WTC11 (cell line): ENCODE measurements around the gene COL17A1. TPM values are rescaled to one million over a fixed set of nuclear protein-coding genes. Genes with fewer than 3 reads are reported as not detected.

Experiments used
- ATAC-seq: fragments of 200-7000 bp; cut with Tn5 transposase; 2 replicates; pipeline ENCODE4 v1.10.0; 2021; ENCODE audit warnings: mild to moderate bottlenecking, moderate library complexity
- CTCF ChIA-PET: fragments of 300-600 bp; sonication (Branson Sonifier 250); formaldehyde crosslinking; loops from one replicate; lab custom pipeline; 2021; ENCODE audit warnings: antibody characterized with exemption; lab: Charles Lee
- POLR2A ChIA-PET: fragments of 350-600 bp; sonication (Branson Sonifier 250); formaldehyde crosslinking; loops from one replicate; lab custom pipeline; 2021; ENCODE audit warnings: antibody characterized with exemption; lab: Charles Lee
- DNase-seq: peaks from one replicate; pipeline ENCODE4 v3.0.0; 2021; ENCODE audit warnings: low spot score
- H3K27ac Mint-ChIP-seq: 2 replicates; pipeline ENCODE4 v1.8.0; 2021; ENCODE audit warnings: mixed read lengths
- H3K27me3 Mint-ChIP-seq: 2 replicates; pipeline ENCODE4 v1.8.0; 2021; ENCODE audit warnings: low read depth, mild to moderate bottlenecking, moderate library complexity, mixed read lengths
- H3K36me3 Mint-ChIP-seq: 2 replicates; pipeline ENCODE4 v1.8.0; 2021; ENCODE audit warnings: mixed read lengths
- H3K4me1 Mint-ChIP-seq: 2 replicates; pipeline ENCODE4 v1.8.0; 2022; ENCODE audit warnings: mixed read lengths
- H3K4me3 Mint-ChIP-seq: 2 replicates; pipeline ENCODE4 v1.8.0; 2021; ENCODE audit warnings: mild to moderate bottlenecking, moderate library complexity, mixed read lengths
- H3K9me3 Mint-ChIP-seq: 2 replicates; pipeline ENCODE4 v1.8.0; 2021; ENCODE audit warnings: mixed read lengths
- ATF2 ChIP-seq: sonication (generic); formaldehyde crosslinking; IDR thresholded peaks from 2 replicates; pipeline ENCODE4 v1.8.1; 2022; ENCODE audit warnings: low read depth, missing genetic modification reagents, borderline replicate concordance
- CDX4 ChIP-seq: fragments of 250-450 bp; sonication (Bioruptor Pico); IDR thresholded peaks from 2 replicates; pipeline ENCODE4 v1.9.0; 2021; ENCODE audit warnings: moderate library complexity, mild to moderate bottlenecking, inconsistent platforms, borderline replicate concordance
- CTCF ChIP-seq: fragments of 200-600 bp; IDR thresholded peaks from 2 replicates; pipeline ENCODE4 v1.8.0; 2022; ENCODE audit warnings: antibody characterized with exemption
- ELF4 ChIP-seq: sonication (generic); formaldehyde crosslinking; IDR thresholded peaks from 2 replicates; pipeline ENCODE4 v1.8.1; 2022; ENCODE audit warnings: low read depth, mild to moderate bottlenecking, moderate library complexity, missing genetic modification reagents
- GTF2I ChIP-seq: fragments of 250-450 bp; sonication (Bioruptor Pico); conservative IDR thresholded peaks from 2 replicates; pipeline ENCODE4 v1.4.0; 2021; ENCODE audit warnings: mild to moderate bottlenecking
- MAX ChIP-seq: sonication (generic); formaldehyde crosslinking; IDR thresholded peaks from 2 replicates; pipeline ENCODE4 v1.8.0; 2022; ENCODE audit warnings: mild to moderate bottlenecking, missing genetic modification reagents
- MXD4 ChIP-seq: fragments of 250-450 bp; sonication (Bioruptor Pico); IDR thresholded peaks from 2 replicates; pipeline ENCODE4 v1.8.0; 2021; ENCODE audit warnings: mild to moderate bottlenecking, moderate library complexity, borderline replicate concordance
- NR1H2 ChIP-seq: sonication (generic); formaldehyde crosslinking; IDR thresholded peaks from 2 replicates; pipeline ENCODE4 v1.9.0; 2021; ENCODE audit warnings: mild to moderate bottlenecking, moderate library complexity, missing genetic modification reagents
- NR2C2 ChIP-seq: sonication (generic); formaldehyde crosslinking; IDR thresholded peaks from 2 replicates; pipeline ENCODE4 v1.8.0; 2022; ENCODE audit warnings: mild to moderate bottlenecking, missing genetic modification reagents
- PRRX2 ChIP-seq: fragments of 250-450 bp; sonication (Bioruptor Pico); IDR thresholded peaks from 2 replicates; pipeline ENCODE4 v1.8.0; 2021; ENCODE audit warnings: mild to moderate bottlenecking
- SOX15 ChIP-seq: fragments of 250-450 bp; sonication (Bioruptor Pico); IDR thresholded peaks from 2 replicates; pipeline ENCODE4 v1.9.0; 2021; ENCODE audit warnings: mild to moderate bottlenecking
- ZBTB21 ChIP-seq: sonication (generic); formaldehyde crosslinking; IDR thresholded peaks from 2 replicates; pipeline ENCODE4 v1.8.1; 2023; ENCODE audit warnings: mild to moderate bottlenecking, missing genetic modification reagents, borderline replicate concordance
- ZMAT4 ChIP-seq: fragments of 250-450 bp; sonication (Bioruptor Pico); IDR thresholded peaks from 2 replicates; pipeline ENCODE4 v1.9.0; 2021; ENCODE audit warnings: mild to moderate bottlenecking
- ZNF671 ChIP-seq: fragments of 250-450 bp; sonication (Bioruptor Pico); IDR thresholded peaks from 2 replicates; pipeline ENCODE4 v1.8.0; 2021; ENCODE audit warnings: mild to moderate bottlenecking
- total RNA-seq: library from RNA; stranded (reverse); gene quantifications from 3 replicates; pipeline ENCODE4 v1.2.3, GENCODE V29; 2021
- TF ChIP-seq, protein P1 (sequence below): sonication (generic); formaldehyde crosslinking; IDR thresholded peaks from 2 replicates; pipeline ENCODE4 v1.8.0; 2022; ENCODE audit warnings: mild to moderate bottlenecking, missing genetic modification reagents
- TF ChIP-seq, protein P2 (sequence below): sonication (generic); formaldehyde crosslinking; IDR thresholded peaks from 2 replicates; pipeline ENCODE4 v1.8.0; 2022; ENCODE audit warnings: mild to moderate bottlenecking, missing genetic modification reagents
- TF ChIP-seq, protein P3 (sequence below): sonication (generic); formaldehyde crosslinking; IDR thresholded peaks from 2 replicates; pipeline ENCODE4 v1.8.1; 2023; ENCODE audit warnings: mild to moderate bottlenecking, missing genetic modification reagents, borderline replicate concordance
- TF ChIP-seq, protein P4 (sequence below): sonication (generic); formaldehyde crosslinking; IDR thresholded peaks from 2 replicates; pipeline ENCODE4 v1.8.0; 2023; ENCODE audit warnings: missing genetic modification reagents
- TF ChIP-seq, protein P5 (sequence below): fragments of 250-450 bp; sonication (Bioruptor Pico); IDR thresholded peaks from 2 replicates; pipeline ENCODE4 v1.9.0; 2021; ENCODE audit warnings: mild to moderate bottlenecking
- TF ChIP-seq, protein P6 (sequence below): fragments of 250-450 bp; sonication (Bioruptor Pico); conservative IDR thresholded peaks from 2 replicates; pipeline ENCODE4 v1.9.0; 2021; ENCODE audit warnings: mild to moderate bottlenecking

The COL17A1 gene
- total RNA-seq, 1 experiment from 2014 or later, result 1.5 TPM

DNA sequence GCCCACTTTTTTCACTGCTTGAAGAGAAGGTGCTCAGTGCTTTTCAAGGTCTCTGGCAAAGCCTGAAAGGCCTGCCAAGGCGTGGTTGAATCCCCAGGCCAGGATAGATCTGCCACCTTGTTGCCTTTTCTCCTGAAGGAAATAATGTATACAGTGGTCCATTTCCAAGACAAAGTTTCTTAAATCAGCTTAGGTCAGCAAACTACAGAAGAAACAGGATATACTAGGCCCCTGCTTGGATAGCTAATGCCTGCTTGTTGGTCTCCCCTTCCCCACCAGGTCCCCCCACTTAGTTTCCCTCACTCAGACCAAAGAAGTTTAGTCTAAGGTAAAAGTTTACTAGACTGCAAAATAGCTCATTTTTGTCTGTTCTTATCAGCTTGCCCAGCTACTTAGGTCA lies 19.9 kb downstream of the COL17A1 start (continued):
- TF ChIP-seq SOX15, result no peak
- TF ChIP-seq, protein P1, sequence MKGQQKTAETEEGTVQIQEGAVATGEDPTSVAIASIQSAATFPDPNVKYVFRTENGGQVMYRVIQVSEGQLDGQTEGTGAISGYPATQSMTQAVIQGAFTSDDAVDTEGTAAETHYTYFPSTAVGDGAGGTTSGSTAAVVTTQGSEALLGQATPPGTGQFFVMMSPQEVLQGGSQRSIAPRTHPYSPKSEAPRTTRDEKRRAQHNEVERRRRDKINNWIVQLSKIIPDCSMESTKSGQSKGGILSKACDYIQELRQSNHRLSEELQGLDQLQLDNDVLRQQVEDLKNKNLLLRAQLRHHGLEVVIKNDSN, result no peak
- TF ChIP-seq, protein P2, sequence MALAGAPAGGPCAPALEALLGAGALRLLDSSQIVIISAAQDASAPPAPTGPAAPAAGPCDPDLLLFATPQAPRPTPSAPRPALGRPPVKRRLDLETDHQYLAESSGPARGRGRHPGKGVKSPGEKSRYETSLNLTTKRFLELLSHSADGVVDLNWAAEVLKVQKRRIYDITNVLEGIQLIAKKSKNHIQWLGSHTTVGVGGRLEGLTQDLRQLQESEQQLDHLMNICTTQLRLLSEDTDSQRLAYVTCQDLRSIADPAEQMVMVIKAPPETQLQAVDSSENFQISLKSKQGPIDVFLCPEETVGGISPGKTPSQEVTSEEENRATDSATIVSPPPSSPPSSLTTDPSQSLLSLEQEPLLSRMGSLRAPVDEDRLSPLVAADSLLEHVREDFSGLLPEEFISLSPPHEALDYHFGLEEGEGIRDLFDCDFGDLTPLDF (CRISPR knock-in tag), result no peak
- TF ChIP-seq ELF4 (CRISPR knock-in tag), result no peak
- no peak for TF ChIP-seq NR2C2 (CRISPR knock-in tag)
- TF ChIP-seq PRRX2 (CRISPR knock-in tag), result no peak
- TF ChIP-seq ATF2 (CRISPR knock-in tag), result no peak
- no peak for TF ChIP-seq GTF2I
- TF ChIP-seq NR1H2 (CRISPR knock-in tag), result no peak

DNA sequence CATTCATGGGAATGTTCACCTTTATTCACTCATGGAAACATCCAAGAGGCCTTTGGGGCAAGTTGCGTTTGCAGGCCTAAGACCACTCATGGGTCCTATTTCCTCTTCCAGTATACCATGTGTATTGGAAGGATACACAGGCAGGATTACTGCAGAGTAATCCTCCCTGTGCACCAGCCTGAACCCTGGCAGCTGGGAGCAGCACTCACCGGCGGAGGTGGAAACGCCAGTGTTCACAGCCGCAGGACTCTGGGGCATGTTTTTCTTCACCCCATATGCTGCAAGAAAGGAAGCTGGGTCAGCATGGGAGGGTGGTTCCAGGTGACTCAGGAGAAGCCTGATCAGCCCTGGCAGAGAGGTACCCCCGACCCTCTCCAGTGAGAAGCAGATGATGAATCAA lies 24.5 kb downstream of the COL17A1 start:
- Mint-ChIP-seq H3K36me3 (no peaks in the 10 kb centered on the region), H3K9me3 (peaks cover 7% of the 10 kb centered on the region)
- TF ChIP-seq CDX4 (CRISPR knock-in tag) (no peak), CTCF (no peak), MAX (CRISPR knock-in tag) (no peak), ZMAT4 (CRISPR knock-in tag) (no peak), ZBTB21 (CRISPR knock-in tag) (no peak), ZNF671 (CRISPR knock-in tag) (no peak), MXD4 (CRISPR knock-in tag) (no peak)
- TF ChIP-seq, protein P3, sequence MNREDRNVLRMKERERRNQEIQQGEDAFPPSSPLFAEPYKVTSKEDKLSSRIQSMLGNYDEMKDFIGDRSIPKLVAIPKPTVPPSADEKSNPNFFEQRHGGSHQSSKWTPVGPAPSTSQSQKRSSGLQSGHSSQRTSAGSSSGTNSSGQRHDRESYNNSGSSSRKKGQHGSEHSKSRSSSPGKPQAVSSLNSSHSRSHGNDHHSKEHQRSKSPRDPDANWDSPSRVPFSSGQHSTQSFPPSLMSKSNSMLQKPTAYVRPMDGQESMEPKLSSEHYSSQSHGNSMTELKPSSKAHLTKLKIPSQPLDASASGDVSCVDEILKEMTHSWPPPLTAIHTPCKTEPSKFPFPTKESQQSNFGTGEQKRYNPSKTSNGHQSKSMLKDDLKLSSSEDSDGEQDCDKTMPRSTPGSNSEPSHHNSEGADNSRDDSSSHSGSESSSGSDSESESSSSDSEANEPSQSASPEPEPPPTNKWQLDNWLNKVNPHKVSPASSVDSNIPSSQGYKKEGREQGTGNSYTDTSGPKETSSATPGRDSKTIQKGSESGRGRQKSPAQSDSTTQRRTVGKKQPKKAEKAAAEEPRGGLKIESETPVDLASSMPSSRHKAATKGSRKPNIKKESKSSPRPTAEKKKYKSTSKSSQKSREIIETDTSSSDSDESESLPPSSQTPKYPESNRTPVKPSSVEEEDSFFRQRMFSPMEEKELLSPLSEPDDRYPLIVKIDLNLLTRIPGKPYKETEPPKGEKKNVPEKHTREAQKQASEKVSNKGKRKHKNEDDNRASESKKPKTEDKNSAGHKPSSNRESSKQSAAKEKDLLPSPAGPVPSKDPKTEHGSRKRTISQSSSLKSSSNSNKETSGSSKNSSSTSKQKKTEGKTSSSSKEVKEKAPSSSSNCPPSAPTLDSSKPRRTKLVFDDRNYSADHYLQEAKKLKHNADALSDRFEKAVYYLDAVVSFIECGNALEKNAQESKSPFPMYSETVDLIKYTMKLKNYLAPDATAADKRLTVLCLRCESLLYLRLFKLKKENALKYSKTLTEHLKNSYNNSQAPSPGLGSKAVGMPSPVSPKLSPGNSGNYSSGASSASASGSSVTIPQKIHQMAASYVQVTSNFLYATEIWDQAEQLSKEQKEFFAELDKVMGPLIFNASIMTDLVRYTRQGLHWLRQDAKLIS (CRISPR knock-in tag), result no peak
- TF ChIP-seq, protein P4, sequence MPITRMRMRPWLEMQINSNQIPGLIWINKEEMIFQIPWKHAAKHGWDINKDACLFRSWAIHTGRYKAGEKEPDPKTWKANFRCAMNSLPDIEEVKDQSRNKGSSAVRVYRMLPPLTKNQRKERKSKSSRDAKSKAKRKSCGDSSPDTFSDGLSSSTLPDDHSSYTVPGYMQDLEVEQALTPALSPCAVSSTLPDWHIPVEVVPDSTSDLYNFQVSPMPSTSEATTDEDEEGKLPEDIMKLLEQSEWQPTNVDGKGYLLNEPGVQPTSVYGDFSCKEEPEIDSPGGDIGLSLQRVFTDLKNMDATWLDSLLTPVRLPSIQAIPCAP (CRISPR knock-in tag), result no peak
- TF ChIP-seq, protein P5, sequence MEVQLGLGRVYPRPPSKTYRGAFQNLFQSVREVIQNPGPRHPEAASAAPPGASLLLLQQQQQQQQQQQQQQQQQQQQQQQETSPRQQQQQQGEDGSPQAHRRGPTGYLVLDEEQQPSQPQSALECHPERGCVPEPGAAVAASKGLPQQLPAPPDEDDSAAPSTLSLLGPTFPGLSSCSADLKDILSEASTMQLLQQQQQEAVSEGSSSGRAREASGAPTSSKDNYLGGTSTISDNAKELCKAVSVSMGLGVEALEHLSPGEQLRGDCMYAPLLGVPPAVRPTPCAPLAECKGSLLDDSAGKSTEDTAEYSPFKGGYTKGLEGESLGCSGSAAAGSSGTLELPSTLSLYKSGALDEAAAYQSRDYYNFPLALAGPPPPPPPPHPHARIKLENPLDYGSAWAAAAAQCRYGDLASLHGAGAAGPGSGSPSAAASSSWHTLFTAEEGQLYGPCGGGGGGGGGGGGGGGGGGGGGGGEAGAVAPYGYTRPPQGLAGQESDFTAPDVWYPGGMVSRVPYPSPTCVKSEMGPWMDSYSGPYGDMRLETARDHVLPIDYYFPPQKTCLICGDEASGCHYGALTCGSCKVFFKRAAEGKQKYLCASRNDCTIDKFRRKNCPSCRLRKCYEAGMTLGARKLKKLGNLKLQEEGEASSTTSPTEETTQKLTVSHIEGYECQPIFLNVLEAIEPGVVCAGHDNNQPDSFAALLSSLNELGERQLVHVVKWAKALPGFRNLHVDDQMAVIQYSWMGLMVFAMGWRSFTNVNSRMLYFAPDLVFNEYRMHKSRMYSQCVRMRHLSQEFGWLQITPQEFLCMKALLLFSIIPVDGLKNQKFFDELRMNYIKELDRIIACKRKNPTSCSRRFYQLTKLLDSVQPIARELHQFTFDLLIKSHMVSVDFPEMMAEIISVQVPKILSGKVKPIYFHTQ (CRISPR knock-in tag), result no peak
- TF ChIP-seq, protein P6, sequence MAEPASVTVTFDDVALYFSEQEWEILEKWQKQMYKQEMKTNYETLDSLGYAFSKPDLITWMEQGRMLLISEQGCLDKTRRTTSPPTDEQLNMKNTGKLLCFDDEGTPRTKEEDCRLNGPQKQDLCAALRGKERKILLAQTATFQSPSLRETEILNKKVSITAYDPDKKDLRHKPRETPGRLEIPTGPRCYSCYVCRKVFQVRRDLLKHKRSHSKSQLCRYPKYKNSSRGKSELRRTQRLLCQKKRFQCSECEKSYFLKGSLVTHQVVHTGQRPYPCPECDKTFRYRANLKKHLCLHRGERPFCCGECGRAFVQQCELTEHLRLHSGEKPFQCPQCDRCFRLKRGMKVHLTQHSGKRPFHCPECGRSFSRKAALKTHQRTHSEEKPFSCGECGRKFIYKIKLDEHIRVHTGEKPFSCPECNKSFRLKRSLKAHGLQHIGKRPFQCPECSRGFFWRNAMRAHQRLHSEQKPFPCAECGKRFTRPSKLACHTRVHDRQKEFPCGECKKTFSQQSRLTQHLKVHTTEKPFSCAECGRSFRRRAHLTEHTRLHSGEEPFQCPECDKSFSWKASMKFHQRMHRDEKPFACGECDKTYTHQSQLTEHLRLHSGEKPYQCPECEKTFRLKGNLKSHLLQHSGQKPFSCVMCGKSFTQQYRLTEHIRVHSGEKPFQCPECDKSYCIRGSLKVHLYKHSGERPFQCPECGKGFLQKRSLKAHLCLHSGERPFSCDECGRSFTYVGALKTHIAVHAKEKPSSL (CRISPR knock-in tag), result no peak

More for the DNA sequence above, 24.5 kb downstream of the COL17A1 start:
- DNase-seq (no peak), ATAC-seq (no peak)
- Mint-ChIP-seq H3K27ac (no peak overlapping the region), H3K27me3 (no peaks in the 10 kb centered on the region; the same call in 1 of the 2 replicates), H3K4me1 (peaks cover 42% of the 10 kb centered on the region), H3K4me3 (no peak overlapping the region)
- CTCF ChIA-PET, result interaction anchor here (1.0 to 5.2 kb wide), 2 partner anchors 60 kb away, joined by 3 to 35 read pairs; partner anchors contain the start of gene SFR1
- POLR2A ChIA-PET, result no interaction called here
